GM12875 (cell line): ENCODE results near the gene MITF.

ENCODE experiments used
- H3K4me3 ChIP-seq: one replicate; pipeline ENCODE4 v1.5.1; 2011; ENCODE audit warnings: low read depth, low read length, control low read depth
- CTCF ChIP-seq: IDR thresholded peaks from 2 replicates; pipeline ENCODE4 v1.5.1; 2011; ENCODE audit warnings: low read depth, mild to moderate bottlenecking, control low read depth, inconsistent platforms, low read length, moderate library complexity, borderline replicate concordance; ENCODE audit not compliant: insufficient read depth

MITF gene

GRCh38 chr3:69865925-69866679, 126.8 kb downstream of the MITF start:
- no peak overlapping the region for H3K4me3 ChIP-seq
- TF ChIP-seq CTCF, result no peak

- TF ChIP-seq CTCF, result no peak
- H3K4me3 ChIP-seq, result no peak overlapping the region
These were observed 127.9 kb downstream of the MITF start for GRCh38 chr3:69866988-69867720.

- H3K4me3 ChIP-seq, result no peak overlapping the region
- no peak for TF ChIP-seq CTCF
These were observed 128.8 kb downstream of the MITF start for GRCh38 chr3:69867941-69868505.

GRCh38 chr3:69868841-69869420, 129.7 kb downstream of the MITF start:
- no peak overlapping the region for H3K4me3 ChIP-seq
- TF ChIP-seq CTCF, result no peak

GRCh38 chr3:69869643-69870042, 130.4 kb downstream of the MITF start:
- no peak for TF ChIP-seq CTCF
- H3K4me3 ChIP-seq, result no peak overlapping the region

GRCh38 chr3:69871251-69871650, 132.0 kb downstream of the MITF start:
- H3K4me3 ChIP-seq, result no peak overlapping the region
- no peak for TF ChIP-seq CTCF
